Mammary epithelial cell (primary cell): ENCODE results near the gene NSG1.

Experiments used
- EZH2 ChIP-seq: IDR thresholded peaks from 2 replicates; pipeline ENCODE4 v1.6.1; 2012; ENCODE audit warnings: low read length, inconsistent platforms, borderline replicate concordance
- TF ChIP-seq, protein P1 (sequence below), 2 donors: IDR thresholded peaks in 1 of 2; conservative IDR thresholded peaks in 1 of 2; 2 replicates each; pipeline ENCODE4 v1.5.1; 2011 to 2012; ENCODE audit warnings: inconsistent platforms in 2 of 2, low read length in 2 of 2, mild to moderate bottlenecking in 2 of 2, control low read depth in 1 of 2, low read depth in 1 of 2; ENCODE audit not compliant: insufficient read depth in 1 of 2; ENCODE audit errors: extremely low read depth in 1 of 2

GRCh38 chr4:4356106-4357041, 30.5 kb upstream of the NSG1 start:
- TF ChIP-seq, protein P1, sequence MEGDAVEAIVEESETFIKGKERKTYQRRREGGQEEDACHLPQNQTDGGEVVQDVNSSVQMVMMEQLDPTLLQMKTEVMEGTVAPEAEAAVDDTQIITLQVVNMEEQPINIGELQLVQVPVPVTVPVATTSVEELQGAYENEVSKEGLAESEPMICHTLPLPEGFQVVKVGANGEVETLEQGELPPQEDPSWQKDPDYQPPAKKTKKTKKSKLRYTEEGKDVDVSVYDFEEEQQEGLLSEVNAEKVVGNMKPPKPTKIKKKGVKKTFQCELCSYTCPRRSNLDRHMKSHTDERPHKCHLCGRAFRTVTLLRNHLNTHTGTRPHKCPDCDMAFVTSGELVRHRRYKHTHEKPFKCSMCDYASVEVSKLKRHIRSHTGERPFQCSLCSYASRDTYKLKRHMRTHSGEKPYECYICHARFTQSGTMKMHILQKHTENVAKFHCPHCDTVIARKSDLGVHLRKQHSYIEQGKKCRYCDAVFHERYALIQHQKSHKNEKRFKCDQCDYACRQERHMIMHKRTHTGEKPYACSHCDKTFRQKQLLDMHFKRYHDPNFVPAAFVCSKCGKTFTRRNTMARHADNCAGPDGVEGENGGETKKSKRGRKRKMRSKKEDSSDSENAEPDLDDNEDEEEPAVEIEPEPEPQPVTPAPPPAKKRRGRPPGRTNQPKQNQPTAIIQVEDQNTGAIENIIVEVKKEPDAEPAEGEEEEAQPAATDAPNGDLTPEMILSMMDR (conservative IDR thresholded peaks at IDR 0.05 in 1 of 2, IDR thresholded peaks at IDR 0.05 in 1 of 2; ENCODE audit: extremely low read depth in 1 of 2, insufficient read depth in 1 of 2, low read depth in 1 of 2, low read length in 2 of 2): no peak
- no peak for TF ChIP-seq EZH2
